Mesenchymal stem cell (in vitro differentiated cells and primary cell): ENCODE measurements around the gene RNF146. TPM values are rescaled to one million over a fixed set of nuclear protein-coding genes. Genes with fewer than 3 reads are reported as not detected.

Source experiments
- DNase-seq: peaks from one replicate; pipeline ENCODE4 v3.0.0-alpha.2; 2013
- H2AFZ ChIP-seq: one replicate; pipeline ENCODE4 v1.6.1; 2013; ENCODE audit warnings: low read depth, mild to moderate bottlenecking, control low read depth, inconsistent platforms, low read length, moderate library complexity
- H2AK5ac ChIP-seq: 2 replicates; pipeline ENCODE4 v1.6.1; 2013; ENCODE audit warnings: low read length, moderate library complexity, mild to moderate bottlenecking, inconsistent platforms; ENCODE audit not compliant: severe bottlenecking
- H2BK120ac ChIP-seq: one replicate; pipeline ENCODE4 v1.6.1; 2013; ENCODE audit warnings: low read depth, mild to moderate bottlenecking, inconsistent platforms, low read length, moderate library complexity
- H2BK12ac ChIP-seq, 2 experiments: one replicate each; pipeline ENCODE4 v1.6.1; 2013; ENCODE audit warnings: inconsistent platforms in 2 of 2, low read length in 2 of 2, mild to moderate bottlenecking in 2 of 2, moderate library complexity in 2 of 2, control low read depth in 1 of 2
- H2BK15ac ChIP-seq: one replicate; pipeline ENCODE4 v1.6.1; 2013; ENCODE audit warnings: mild to moderate bottlenecking, low read depth, inconsistent platforms; ENCODE audit not compliant: poor library complexity, severe bottlenecking
- H2BK5ac ChIP-seq: 2 replicates; pipeline ENCODE4 v1.6.1; 2013; ENCODE audit warnings: low read depth, mild to moderate bottlenecking, low read length, control low read depth, inconsistent platforms; ENCODE audit not compliant: poor library complexity, severe bottlenecking
- H3K14ac ChIP-seq, 2 experiments: one replicate each; pipeline ENCODE4 v1.6.1; 2013; ENCODE audit warnings: inconsistent platforms in 2 of 2, low read length in 2 of 2, control low read depth in 1 of 2, mild to moderate bottlenecking in 1 of 2, moderate library complexity in 1 of 2
- H3K18ac ChIP-seq, 2 experiments: one replicate each; pipeline ENCODE4 v1.6.1; 2013; ENCODE audit warnings: inconsistent platforms in 2 of 2, low read length in 2 of 2, control low read depth in 1 of 2, low read depth in 1 of 2, mild to moderate bottlenecking in 1 of 2
- H3K23ac ChIP-seq, 2 experiments: one replicate each; pipeline ENCODE4 v1.6.1; 2013; ENCODE audit warnings: inconsistent platforms in 2 of 2, low read length in 2 of 2, mild to moderate bottlenecking in 2 of 2, moderate library complexity in 2 of 2, control low read depth in 1 of 2
- H3K27ac ChIP-seq: 2 replicates; pipeline ENCODE4 v1.5.1; 2013; ENCODE audit warnings: mild to moderate bottlenecking, moderate library complexity, low read length, control low read depth, inconsistent platforms; ENCODE audit not compliant: poor library complexity, severe bottlenecking
- H3K27me3 ChIP-seq, 2 experiments: 2 replicates each; pipeline versions ENCODE4 v1.6.1 to v1.7.0; 2013; ENCODE audit warnings: low read length in 2 of 2, mild to moderate bottlenecking in 2 of 2, moderate library complexity in 2 of 2, control low read depth in 1 of 2, inconsistent platforms in 1 of 2; ENCODE audit not compliant: control insufficient read depth in 1 of 2, insufficient read depth in 1 of 2
- H3K36me3 ChIP-seq, 2 experiments: 2 replicates each; pipeline versions ENCODE4 v1.6.1 to v1.7.0; 2013; ENCODE audit warnings: low read length in 2 of 2, control low read depth in 1 of 2, inconsistent platforms in 1 of 2, low read depth in 1 of 2, mild to moderate bottlenecking in 1 of 2; ENCODE audit not compliant: insufficient read depth in 2 of 2, control insufficient read depth in 1 of 2
- H3K4ac ChIP-seq, 2 experiments: one replicate each; pipeline ENCODE4 v1.6.1; 2013; ENCODE audit warnings: inconsistent platforms in 2 of 2, low read length in 2 of 2, mild to moderate bottlenecking in 2 of 2, moderate library complexity in 2 of 2, control low read depth in 1 of 2, low read depth in 1 of 2
- H3K4me1 ChIP-seq: 2 replicates; pipeline ENCODE4 v1.6.1; 2013; ENCODE audit warnings: low read depth, low read length, control low read depth; ENCODE audit not compliant: control insufficient read depth, insufficient read depth
- H3K4me2 ChIP-seq: 2 replicates; pipeline ENCODE4 v1.6.1; 2013; ENCODE audit warnings: low read length, mild to moderate bottlenecking, inconsistent platforms; ENCODE audit not compliant: poor library complexity, severe bottlenecking
- H3K4me3 ChIP-seq, 2 experiments: 2 replicates each; pipeline versions ENCODE4 v1.5.1 to v1.7.0; 2013; ENCODE audit warnings: low read length in 2 of 2, mild to moderate bottlenecking in 2 of 2, control low read depth in 1 of 2, low read depth in 1 of 2; ENCODE audit not compliant: insufficient read depth in 1 of 2
- H3K79me1 ChIP-seq: replicated peaks from 2 replicates; pipeline ENCODE4 v1.6.1; 2013; ENCODE audit warnings: mild to moderate bottlenecking, control low read depth, low read length, inconsistent platforms; ENCODE audit not compliant: poor library complexity, severe bottlenecking
- H3K9ac ChIP-seq: 2 replicates; pipeline ENCODE4 v1.7.0; 2013; ENCODE audit warnings: mild to moderate bottlenecking, low read length, moderate library complexity
- H3K9me3 ChIP-seq: 2 replicates; pipeline ENCODE4 v1.7.0; 2013; ENCODE audit warnings: mild to moderate bottlenecking, low read length; ENCODE audit not compliant: control insufficient read depth
- H4K8ac ChIP-seq: one replicate; pipeline ENCODE4 v1.6.1; 2013; ENCODE audit warnings: inconsistent platforms, mild to moderate bottlenecking, low read length, moderate library complexity
- H4K91ac ChIP-seq: one replicate; pipeline ENCODE4 v1.6.1; 2013; ENCODE audit warnings: mild to moderate bottlenecking, low read length, inconsistent platforms
- WGBS: methylation state at CpG from one replicate; pipeline ENCODE4 v1.1.7; 2013; ENCODE audit warnings: mixed read lengths; 5-methylcytosine and 5-hydroxymethylcytosine counted together
- polyA plus RNA-seq, 2 experiments: library from polyadenylated mRNA; stranded (reverse); fragments of 200-250 nt; gene quantifications; one replicate each; pipeline ENCODE4 v1.2.3, GENCODE V29; 2013

Gene RNF146
- 27.8 TPM for polyA plus RNA-seq (2013, experiment 1 of 2)
- 24.9 TPM for polyA plus RNA-seq (2013, experiment 2 of 2)

- Histone ChIP-seq H3K27ac (peak within 1 kb of the TSS; percentile 94), H3K79me1 (peaks cover 2% of the 10 kb centered on the region), H3K9ac (peak within 1 kb of the TSS; percentile 99), H2AK5ac (peak within 1 kb of the TSS; percentile 41), H3K4me1 (no peaks in the 10 kb centered on the region), H3K9me3 (no peaks in the 10 kb centered on the region), H2BK12ac (peak within 1 kb of the TSS; percentile 45 to 89), H3K4ac (peak within 1 kb of the TSS; percentile 83 to 95), H3K36me3 (no peaks in the 10 kb centered on the region), H3K4me2 (peak within 1 kb of the TSS; percentile 76), H2AFZ (peak within 1 kb of the TSS; percentile 66), H3K18ac (peak within 1 kb of the TSS; percentile 92 to 96), H3K23ac (peak within 1 kb of the TSS; percentile 82 to 90), H2BK5ac (peak within 1 kb of the TSS; percentile 81), H3K4me3 (peak within 1 kb of the TSS; percentile 77 to 98), H3K14ac (peak within 1 kb of the TSS; percentile 22 to 78), H3K27me3 (no peaks in the 10 kb centered on the region), H2BK120ac (peak within 1 kb of the TSS; percentile 77), H4K91ac (peak within 1 kb of the TSS; percentile 99), H2BK15ac (peak within 1 kb of the TSS; percentile 98), H4K8ac (peak within 1 kb of the TSS; percentile 98)
- WGBS, result under 1% methylated on average over 38 of the region's 40 CpGs
- DNase-seq, result peak; percentile 89
These were observed at the start of gene RNF146 for GRCh38 chr6:127266178-127266891. Gene RNF146 (plus strand): TSS chr6:127266864. CDS start chr6:127280339, 13,475 bp downstream.

GRCh38 chr6:127219869-127220268, 46.8 kb upstream of the RNF146 start:
- H3K4me3 ChIP-seq, result no peak overlapping the region
- H2BK120ac ChIP-seq, result no peak overlapping the region
- DNase-seq, result no peak
- H3K9me3 ChIP-seq, result no peaks in the 10 kb centered on the region
- H2AK5ac ChIP-seq, result no peak overlapping the region
- H3K27me3 ChIP-seq, result no peaks in the 10 kb centered on the region
- no peak overlapping the region for H3K27ac ChIP-seq
- H2BK15ac ChIP-seq, result no peak overlapping the region
- no peak overlapping the region for H4K8ac ChIP-seq
- H3K18ac ChIP-seq, result no peak overlapping the region
- no peaks in the 10 kb centered on the region for H3K4me1 ChIP-seq
- no peak overlapping the region for H3K4ac ChIP-seq
- WGBS, result 89% methylated on average over 1 of the region's 1 CpG
- no peak overlapping the region for H3K23ac ChIP-seq
- H2BK12ac ChIP-seq, result no peak overlapping the region
- H2BK5ac ChIP-seq, result no peak overlapping the region
- no peak overlapping the region for H4K91ac ChIP-seq
- H3K4me2 ChIP-seq, result no peak overlapping the region
- H3K79me1 ChIP-seq, result no peaks in the 10 kb centered on the region
- no peak overlapping the region for H3K14ac ChIP-seq
- H3K9ac ChIP-seq, result peak overlapping the region; percentile 43
- no peak overlapping the region for H2AFZ ChIP-seq
- no peaks in the 10 kb centered on the region for H3K36me3 ChIP-seq

GRCh38 chr6:127221201-127221600, 45.5 kb upstream of the RNF146 start:
- Histone ChIP-seq H3K23ac (no peak overlapping the region), H2AFZ (no peak overlapping the region), H4K8ac (no peak overlapping the region), H3K9ac (peak overlapping the region; percentile 43), H3K36me3 (no peaks in the 10 kb centered on the region), H3K4me1 (no peaks in the 10 kb centered on the region), H2AK5ac (no peak overlapping the region), H3K18ac (no peak overlapping the region), H3K27me3 (no peaks in the 10 kb centered on the region), H4K91ac (no peak overlapping the region), H3K14ac (no peak overlapping the region), H3K79me1 (no peaks in the 10 kb centered on the region), H3K27ac (no peak overlapping the region), H2BK5ac (no peak overlapping the region), H3K4ac (no peak overlapping the region), H3K4me3 (no peak overlapping the region), H2BK120ac (no peak overlapping the region), H2BK15ac (no peak overlapping the region), H3K9me3 (no peaks in the 10 kb centered on the region), H3K4me2 (no peak overlapping the region), H2BK12ac (no peak overlapping the region)
- no peak for DNase-seq
- WGBS, result 81% methylated on average over 2 of the region's 4 CpGs

GRCh38 chr6:127222418-127222817, 44.2 kb upstream of the RNF146 start:
- Histone ChIP-seq H3K9me3 (no peaks in the 10 kb centered on the region), H3K18ac (no peak overlapping the region), H2AK5ac (no peak overlapping the region)

More at GRCh38 chr6:127222418-127222817, 44.2 kb upstream of the RNF146 start:
- Histone ChIP-seq H2BK15ac (no peak overlapping the region), H2BK12ac (no peak overlapping the region), H3K9ac (no peak overlapping the region), H3K27ac (no peak overlapping the region), H2BK5ac (no peak overlapping the region), H3K14ac (no peak overlapping the region), H3K23ac (no peak overlapping the region), H4K91ac (no peak overlapping the region), H4K8ac (no peak overlapping the region), H3K4me2 (no peak overlapping the region), H3K4me1 (no peaks in the 10 kb centered on the region), H2BK120ac (no peak overlapping the region), H3K79me1 (no peaks in the 10 kb centered on the region), H3K27me3 (no peaks in the 10 kb centered on the region), H3K36me3 (no peaks in the 10 kb centered on the region), H2AFZ (no peak overlapping the region), H3K4me3 (no peak overlapping the region), H3K4ac (no peak overlapping the region)
- DNase-seq, result no peak
- 100% methylated on average over 1 of the region's 1 CpG for WGBS
